UCSD-AML1 (cell line): Measurements from ENCODE around the gene GUCD1.
A peak's percentile ranks its signal among the peaks of the same experiment; 100 is the strongest.

Experiments used
- DNase-seq: peaks from one replicate; lab custom pipeline; 2025; ENCODE audit not compliant: unreplicated experiment; lab: John Stamatoyannopoulos, UW

GUCD1 gene

DNA sequence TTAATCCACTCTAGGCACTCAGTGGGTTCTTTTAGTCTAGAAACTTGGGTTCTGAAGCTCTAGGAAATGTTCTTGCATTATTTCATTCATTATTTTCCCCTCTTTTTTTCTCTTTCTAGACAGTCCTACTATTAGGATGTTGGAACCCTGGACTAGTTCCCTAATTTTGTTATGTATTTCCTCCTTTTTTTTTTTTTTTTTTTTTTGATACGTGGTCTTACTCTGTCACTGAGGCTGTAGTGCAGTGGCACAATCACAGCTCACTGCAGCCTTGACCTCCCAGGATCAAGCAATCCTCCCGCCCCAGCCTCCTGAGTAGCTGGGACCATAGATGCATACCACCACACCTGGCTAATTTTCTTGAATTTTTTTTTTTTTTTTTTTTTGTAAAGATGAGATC, 50.4 kb downstream of the GUCD1 start:
- no peak for DNase-seq

DNA sequence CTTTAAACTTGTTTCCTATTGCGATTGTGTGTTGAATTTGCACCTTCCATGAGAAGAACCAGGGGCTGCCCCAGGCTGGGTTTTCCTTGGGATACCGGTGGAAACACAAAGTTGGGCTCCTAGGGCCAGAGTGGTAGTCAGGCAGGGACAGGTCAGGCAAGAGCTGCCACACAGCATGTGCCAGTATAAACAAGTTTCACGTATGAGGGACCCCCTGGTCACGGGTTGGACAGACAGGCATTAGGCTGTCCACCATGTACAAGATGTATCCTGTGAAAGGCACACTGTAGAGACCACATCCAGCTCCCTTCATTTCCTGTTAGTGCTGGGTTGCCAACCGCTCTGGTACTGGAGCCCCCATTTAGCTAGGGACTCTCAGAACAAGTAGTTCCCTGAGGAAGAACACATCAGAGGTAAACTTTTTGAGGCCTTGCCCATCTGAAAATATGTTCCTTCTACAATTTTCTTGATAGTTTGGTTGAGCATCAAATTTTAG, 51.0 kb downstream of the GUCD1 start:
- DNase-seq: peak; percentile 56

DNA sequence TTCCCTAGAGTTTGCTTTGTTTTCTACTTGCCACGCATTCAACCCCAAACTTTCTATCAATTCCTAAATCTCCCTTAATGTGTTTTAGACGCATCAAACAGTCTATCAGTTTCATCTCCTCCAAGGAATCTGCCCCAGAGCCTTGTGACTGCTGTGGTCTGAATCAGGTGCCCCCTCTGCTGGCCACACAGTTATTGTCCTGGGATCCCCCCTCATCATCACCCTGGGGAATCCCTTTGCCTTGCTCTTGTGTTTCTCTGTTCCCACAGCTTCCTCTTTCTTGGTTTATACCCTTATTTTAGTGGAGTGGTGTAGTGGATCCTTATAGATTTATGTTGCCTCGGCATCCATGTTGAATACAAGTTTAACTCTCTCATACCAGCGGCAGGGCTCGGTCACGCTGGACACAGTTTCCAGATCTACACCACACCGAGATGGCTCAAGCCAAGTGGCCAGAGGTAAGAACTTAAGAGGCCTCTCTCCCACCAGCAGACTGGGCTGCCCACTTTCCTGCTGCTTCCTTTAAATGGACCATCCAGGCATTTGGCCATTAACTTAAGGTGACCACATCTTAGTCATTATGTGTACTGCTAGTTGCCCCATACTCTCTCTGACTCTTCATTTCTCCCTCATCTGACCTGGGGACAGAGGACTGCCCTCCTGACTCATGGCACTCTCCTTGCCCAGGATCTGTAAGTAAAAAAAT, 51.6 kb downstream of the GUCD1 start:
- DNase-seq: peak; percentile 82

DNA sequence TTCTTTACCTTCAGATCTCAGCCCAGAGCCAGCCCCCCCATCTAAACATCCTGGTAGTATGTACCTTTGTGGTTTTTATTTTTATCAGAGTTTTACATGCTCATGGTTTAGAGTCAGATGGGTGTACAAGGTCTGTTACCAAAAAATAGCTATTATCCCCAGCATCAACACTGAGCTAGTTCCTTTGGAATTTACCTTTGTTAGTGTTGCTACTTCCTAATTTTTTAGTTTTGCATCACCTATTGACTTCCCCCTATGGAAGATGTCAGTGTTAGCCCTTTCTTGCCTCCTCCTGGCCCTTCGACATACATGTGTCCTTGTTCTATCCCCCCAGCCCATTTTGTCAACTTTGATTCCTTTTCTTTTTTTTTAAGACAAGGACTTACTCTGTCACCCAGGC, 52.4 kb downstream of the GUCD1 start:
- no peak for DNase-seq

DNA sequence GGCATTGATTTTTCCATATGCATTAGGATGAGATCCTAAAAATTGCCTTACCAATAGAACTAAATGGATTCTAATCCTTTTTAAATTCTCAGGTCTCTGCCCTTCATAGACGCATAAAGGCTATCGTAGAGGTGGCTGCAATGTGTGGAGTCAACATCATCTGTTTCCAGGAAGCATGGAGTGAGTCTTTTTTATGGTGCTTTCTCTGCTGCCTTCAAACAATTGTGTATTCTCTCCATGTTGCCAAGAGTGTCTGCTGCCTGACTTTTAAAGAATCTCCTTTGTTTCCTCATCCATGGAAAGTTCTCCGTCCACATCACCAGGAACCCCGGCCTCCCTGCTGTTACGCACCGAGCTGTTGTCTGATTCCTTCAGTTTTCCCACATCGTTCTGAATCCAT, 52.9 kb downstream of the GUCD1 start:
- no peak for DNase-seq

DNA sequence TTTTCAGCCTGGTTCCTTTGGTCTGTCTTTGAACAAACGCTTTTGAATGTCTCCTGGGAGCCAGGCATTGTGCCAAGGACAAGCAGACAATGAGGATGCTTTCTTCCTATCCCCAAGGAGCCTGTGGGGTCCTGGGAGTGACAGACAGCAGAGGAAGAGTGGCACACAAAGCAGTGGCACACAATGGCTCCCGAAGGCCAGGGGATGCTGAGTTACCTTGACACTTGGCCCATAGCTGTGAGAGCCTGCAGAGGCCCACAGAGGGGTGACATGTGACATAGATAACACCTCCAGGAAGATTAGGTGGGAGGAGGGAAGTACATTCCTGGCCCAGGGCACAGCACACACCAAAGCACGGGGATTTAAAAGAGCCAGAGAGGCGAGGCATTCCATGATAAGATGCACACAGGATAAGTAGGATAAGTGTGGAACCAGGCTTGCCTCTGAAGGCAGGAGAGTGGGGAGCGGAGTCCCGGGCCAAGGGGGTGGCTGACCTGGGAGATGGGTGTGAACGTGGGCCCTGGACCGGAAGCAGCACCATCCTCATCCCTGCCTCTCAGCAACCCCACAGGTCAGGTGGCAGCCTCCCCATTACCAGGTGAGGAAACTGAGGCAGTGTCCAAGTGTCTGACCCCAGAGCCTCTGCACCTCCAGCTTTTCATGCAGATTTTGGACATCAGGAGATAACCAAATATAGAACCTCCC, 53.5 kb downstream of the GUCD1 start:
- no peak for DNase-seq

DNA sequence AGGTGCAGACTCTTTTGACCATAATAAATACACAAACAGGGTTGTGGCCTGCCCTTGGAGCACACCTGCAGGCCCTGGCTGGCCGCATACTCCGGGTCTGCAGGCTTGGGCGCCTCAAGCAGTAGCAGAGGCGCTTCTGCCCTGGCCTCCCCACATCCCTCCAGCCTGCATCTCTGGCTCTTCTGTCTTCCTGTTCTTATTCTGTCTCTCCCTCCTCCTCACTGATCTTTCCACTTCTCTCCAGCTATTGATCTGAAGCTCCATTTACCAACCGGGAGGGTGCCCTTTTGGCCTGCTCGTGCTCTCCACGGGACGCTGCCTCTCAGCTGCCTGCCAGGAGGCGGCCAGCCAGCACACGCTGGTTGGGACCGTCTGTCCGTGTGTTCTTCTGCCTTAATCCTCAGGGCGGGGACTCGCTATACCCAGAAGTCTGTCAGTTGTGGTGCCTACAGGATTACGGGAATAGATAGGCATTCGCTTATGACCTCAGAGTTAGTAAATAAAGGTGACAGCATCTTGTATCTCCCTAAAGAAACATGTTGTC, 54.6 kb downstream of the GUCD1 start:
- no peak for DNase-seq

DNA sequence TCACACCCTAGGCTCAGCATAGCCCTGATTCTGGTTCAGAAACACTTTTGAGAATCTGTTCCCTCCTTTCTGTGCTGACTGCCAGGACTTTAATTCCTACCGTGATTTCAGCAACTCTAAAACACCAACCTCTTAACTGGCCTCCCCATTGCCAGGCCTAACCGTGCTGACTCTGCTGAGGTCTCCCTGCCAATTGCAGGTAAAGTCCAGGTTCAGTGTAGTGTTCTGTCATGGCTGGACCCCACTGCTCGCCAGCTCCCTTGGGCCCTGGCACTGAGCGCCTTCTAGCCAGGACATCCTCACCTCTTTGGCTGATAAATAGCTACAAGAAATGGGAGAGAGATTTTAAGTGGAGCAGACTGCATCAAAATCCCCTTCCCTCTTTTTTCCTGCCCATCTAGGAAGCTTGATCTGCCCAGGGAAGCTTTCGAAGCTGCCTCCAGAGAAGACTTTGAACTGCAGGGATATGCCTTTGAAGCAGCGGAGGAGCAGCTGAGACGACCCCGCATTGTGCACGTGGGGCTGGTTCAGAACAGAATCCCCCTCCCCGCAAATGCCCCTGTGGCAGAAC, 55.1 kb downstream of the GUCD1 start:
- DNase-seq: no peak

DNA sequence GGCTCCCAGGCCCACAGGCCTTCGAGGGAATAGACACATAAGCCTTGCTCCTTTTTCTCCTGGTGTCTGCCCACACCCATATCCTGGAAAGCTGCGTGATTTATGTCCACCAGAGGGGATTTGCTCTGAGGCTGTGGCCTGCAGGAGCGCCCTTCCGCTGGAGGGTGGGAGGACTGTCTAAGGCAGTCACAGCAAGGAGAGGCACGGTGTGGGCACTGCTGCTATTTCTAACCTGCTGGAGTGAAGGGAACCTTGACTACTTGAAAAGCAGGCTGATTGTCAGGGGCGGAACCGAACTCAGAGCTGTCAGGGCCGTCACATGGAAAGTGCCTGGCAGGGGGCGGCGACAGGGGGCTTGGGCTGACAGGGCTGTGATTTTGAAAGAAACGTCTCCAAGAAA, 56.1 kb downstream of the GUCD1 start:
- DNase-seq: no peak

DNA sequence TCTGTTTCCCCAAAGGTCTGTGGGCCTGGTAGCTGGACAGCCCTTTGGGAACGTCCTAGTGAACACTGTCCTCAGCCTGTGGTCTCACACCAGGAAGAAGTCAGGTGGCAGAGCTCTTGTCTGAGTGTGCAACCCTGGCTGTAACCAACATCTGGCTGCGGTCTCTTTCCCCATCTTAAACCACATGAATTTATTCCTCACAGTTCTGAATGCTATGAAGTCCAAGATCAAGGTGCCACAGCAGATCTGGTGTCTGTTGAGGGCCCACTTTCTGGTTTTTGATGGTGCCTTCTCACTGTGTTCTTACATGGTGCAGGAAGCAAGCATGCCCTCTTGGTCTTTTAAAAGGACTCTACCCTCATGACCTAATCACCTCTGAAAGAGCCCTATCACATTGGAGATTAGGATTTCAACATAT, 57.1 kb downstream of the GUCD1 start:
- DNase-seq: no peak

DNA sequence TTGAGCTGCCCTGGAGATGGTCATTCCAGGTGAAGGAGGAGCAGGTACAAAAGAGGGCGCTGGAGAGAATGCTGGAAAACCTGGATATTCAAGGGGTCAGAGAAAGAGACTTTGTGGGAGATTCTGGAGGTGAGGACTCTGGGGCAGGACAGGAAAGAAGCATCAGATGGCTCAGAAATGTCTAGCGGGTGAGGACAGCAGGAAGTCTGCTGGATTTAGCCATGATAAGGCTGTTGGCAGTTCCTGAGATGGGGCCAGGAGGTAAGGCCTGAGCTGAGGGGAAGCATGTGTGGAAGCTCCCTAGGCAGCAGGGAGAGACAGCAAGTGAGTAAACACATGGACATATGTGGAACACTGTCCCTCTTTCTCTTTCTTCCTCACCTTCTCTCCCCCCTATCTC, 58.3 kb downstream of the GUCD1 start:
- DNase-seq: no peak

DNA sequence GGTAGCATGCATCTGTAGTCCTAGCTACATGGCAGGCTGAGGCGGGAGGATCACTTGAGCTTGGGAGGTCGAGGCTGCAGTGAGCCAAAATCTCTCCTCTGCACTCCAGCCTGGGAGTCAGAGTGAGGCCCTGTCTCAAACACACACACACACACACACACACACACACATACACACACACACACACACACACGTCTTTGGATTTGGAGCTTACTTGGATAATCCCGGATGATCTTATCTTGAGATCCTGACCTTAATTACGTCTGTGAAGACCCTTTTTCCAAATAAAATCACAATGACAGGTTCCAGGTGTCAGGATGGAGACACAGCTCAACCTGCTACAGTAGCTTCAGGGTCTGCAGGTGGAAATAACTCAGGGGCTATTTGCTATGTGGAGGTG, 58.7 kb downstream of the GUCD1 start:
- no peak for DNase-seq

DNA sequence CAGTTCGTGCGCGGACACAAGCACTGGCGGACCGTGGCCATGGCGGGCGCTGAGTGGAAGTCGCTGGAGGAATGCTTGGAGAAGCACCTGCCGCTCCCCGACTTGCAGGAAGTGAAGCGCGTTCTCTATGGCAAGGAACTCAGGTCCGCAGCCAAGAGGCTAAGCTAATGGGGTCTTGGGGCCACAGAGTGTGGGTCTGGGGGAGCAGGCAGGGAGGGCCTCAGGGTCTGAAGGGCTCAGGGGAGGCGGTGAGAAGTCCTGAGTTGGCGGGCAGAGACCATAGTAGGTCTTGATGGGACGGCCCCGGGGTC, 59.6 kb downstream of the GUCD1 start:
- DNase-seq: no peak

DNA sequence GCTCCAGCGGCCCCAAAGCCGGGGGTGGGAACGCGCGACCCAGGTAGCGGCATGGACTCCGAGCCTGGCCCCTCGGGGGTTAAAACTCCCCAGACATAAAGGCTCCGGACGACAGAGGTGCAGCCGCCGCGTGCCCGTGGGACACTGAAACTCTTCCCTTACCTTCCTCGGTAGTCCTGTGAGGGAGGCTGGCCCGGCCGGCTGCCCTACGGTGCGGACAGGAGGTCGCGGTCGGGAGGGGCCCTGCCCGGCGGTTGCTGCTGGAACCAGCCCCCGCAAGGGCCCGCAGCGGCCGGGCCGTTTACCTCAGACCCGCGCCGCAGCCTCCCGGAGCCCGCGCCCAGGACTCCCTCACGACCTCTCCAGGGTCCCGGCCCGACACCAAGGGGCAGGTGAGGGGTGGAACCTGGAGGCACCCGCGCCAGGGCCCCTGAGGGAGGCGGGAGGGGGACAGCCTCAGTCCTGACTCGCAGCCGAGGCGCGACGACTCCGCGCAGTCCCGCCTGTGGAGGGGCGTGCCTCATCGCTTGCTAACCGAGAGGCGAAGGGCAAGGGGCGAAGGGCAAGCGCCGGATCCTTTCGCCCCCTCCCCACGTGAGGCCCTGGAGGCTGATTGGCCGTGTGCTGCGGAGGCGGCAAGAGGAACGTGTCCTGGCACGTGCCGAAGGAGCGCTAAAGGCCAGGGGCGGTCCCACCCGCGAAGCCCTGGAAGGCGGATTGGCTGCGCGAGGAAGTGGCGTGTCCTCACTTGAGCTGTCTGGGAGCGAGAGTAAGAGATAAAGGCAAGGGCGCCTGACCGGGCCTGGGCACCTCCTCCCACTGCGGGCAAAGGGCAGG, 60.2 kb downstream of the GUCD1 start, which contains the start of gene UPB1:
UPB1 (plus strand) TSS at position 805 of the 837 bp plus-strand sequence. CDS start 72 bp downstream, outside the sequence.
- no peak for DNase-seq

DNA sequence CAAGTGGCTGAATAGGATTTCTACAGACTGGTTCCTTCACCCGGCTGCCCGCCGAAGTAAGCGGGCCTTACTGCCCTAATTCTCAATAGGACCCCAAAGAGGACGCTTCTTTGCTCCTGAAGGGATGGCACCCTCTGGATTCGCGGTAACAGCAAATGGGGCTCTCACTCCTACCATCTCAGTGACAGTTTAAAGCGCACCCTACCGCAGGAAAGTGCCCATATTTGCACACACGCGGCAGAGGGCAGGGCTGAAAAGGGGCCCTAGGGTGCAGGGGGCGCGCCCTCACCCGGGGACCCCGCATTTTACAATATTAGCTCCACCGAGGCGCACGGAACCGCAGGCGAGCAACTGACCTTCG, 60.8 kb downstream of the GUCD1 start:
- DNase-seq: no peak

DNA sequence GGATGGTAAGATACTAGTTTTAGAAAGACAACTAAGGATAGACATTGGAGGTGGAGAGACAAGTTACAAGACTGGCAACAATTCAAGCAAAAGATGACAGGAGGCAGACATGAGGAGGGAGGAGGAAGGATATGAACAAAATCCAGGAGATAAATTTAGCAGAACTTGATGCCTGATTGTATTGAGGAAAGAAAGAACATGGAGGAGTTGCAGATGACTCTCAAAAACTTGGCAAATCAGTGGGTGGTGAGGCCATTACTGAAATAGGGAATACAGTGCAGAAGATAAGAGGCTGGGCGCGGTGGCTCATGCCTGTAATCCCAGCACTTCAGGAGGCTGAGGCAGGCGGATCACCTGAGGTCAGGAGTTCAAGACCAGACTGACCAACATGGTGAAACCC, 62.5 kb downstream of the GUCD1 start:
- no peak for DNase-seq
